IMR-90 (cell line): ENCODE results near the gene DDR1.

Source experiments
- BHLHE40 ChIP-seq: fragments of 150-350 bp; IDR thresholded peaks from 2 replicates; pipeline ENCODE4 v1.6.1; 2016; ENCODE audit warnings: mild to moderate bottlenecking, low read depth, low read length
- CHD1 ChIP-seq: IDR thresholded peaks from 2 replicates; pipeline ENCODE4 v1.6.1; 2012; ENCODE audit warnings: low read depth, low read length, improper control_type of control experiment
- MAZ ChIP-seq: IDR thresholded peaks from 2 replicates; pipeline ENCODE4 v1.6.1; 2012; ENCODE audit warnings: low read depth, mild to moderate bottlenecking, low read length, improper control_type of control experiment, moderate library complexity, borderline replicate concordance
- NFE2L2 ChIP-seq: fragments of 150-350 bp; IDR thresholded peaks from 2 replicates; pipeline ENCODE4 v1.6.1; 2016; ENCODE audit warnings: low read depth, mild to moderate bottlenecking, low read length
- POLR2A ChIP-seq: IDR thresholded peaks from 2 replicates; pipeline ENCODE4 v1.6.1; 2012; ENCODE audit warnings: mild to moderate bottlenecking, low read depth, low read length
- RAD21 ChIP-seq: IDR thresholded peaks from 2 replicates; pipeline ENCODE4 v1.6.1; 2012; ENCODE audit warnings: low read length, improper control_type of control experiment
- RFX5 ChIP-seq: IDR thresholded peaks from 2 replicates; pipeline ENCODE4 v1.8.0; 2012; ENCODE audit warnings: low read depth, mild to moderate bottlenecking, low read length, moderate library complexity
- SMC3 ChIP-seq: fragments of 150-350 bp; IDR thresholded peaks from 2 replicates; pipeline ENCODE4 v1.6.1; 2016; ENCODE audit warnings: low read depth, mild to moderate bottlenecking, antibody characterized with exemption, low read length, moderate library complexity
- TF ChIP-seq, protein P1 (sequence below): conservative IDR thresholded peaks from 2 replicates; pipeline ENCODE4 v1.5.1; 2012; ENCODE audit warnings: mild to moderate bottlenecking, low read depth, low read length, improper control_type of control experiment
- TF ChIP-seq, protein P2 (sequence below): fragments of 150-350 bp; IDR thresholded peaks from 2 replicates; pipeline ENCODE4 v1.6.1; 2017; ENCODE audit warnings: mild to moderate bottlenecking, antibody characterized with exemption, low read length, low read depth

DNA sequence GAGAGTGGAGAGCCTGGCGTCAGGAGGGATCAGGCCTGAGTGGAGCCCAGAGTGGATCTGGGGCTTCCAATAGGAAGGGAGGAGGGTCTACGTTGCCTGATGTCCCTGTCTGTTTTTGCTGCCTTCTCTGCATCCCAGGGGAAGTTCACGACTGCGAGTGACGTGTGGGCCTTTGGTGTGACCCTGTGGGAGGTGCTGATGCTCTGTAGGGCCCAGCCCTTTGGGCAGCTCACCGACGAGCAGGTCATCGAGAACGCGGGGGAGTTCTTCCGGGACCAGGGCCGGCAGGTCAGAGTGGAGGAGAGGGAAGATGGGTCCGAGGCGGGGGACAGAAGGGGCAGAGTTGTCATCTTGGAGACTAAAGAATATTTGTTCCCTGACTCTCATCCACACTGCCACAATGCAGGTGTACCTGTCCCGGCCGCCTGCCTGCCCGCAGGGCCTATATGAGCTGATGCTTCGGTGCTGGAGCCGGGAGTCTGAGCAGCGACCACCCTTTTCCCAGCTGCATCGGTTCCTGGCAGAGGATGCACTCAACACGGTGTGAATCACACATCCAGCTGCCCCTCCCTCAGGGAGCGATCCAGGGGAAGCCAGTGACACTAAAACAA is 14.5 kb downstream of the DDR1 start:
- TF ChIP-seq, protein P1, sequence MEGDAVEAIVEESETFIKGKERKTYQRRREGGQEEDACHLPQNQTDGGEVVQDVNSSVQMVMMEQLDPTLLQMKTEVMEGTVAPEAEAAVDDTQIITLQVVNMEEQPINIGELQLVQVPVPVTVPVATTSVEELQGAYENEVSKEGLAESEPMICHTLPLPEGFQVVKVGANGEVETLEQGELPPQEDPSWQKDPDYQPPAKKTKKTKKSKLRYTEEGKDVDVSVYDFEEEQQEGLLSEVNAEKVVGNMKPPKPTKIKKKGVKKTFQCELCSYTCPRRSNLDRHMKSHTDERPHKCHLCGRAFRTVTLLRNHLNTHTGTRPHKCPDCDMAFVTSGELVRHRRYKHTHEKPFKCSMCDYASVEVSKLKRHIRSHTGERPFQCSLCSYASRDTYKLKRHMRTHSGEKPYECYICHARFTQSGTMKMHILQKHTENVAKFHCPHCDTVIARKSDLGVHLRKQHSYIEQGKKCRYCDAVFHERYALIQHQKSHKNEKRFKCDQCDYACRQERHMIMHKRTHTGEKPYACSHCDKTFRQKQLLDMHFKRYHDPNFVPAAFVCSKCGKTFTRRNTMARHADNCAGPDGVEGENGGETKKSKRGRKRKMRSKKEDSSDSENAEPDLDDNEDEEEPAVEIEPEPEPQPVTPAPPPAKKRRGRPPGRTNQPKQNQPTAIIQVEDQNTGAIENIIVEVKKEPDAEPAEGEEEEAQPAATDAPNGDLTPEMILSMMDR, result no peak
- TF ChIP-seq POLR2A (no peak), RFX5 (no peak), MAZ (no peak), BHLHE40 (no peak), CHD1 (no peak), RAD21 (no peak), NFE2L2 (no peak), SMC3 (no peak)
- TF ChIP-seq, protein P2, sequence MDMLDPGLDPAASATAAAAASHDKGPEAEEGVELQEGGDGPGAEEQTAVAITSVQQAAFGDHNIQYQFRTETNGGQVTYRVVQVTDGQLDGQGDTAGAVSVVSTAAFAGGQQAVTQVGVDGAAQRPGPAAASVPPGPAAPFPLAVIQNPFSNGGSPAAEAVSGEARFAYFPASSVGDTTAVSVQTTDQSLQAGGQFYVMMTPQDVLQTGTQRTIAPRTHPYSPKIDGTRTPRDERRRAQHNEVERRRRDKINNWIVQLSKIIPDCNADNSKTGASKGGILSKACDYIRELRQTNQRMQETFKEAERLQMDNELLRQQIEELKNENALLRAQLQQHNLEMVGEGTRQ, result no peak
